GM12873 (cell line): ENCODE results near the gene TLK2.

Experiments
- CTCF ChIP-seq: IDR thresholded peaks from 2 replicates; pipeline ENCODE4 v1.5.1; 2012; ENCODE audit warnings: low read depth, mild to moderate bottlenecking, moderate library complexity, low read length, control low read depth; ENCODE audit not compliant: insufficient read depth; ENCODE audit errors: missing control alignments

The TLK2 gene

DNA sequence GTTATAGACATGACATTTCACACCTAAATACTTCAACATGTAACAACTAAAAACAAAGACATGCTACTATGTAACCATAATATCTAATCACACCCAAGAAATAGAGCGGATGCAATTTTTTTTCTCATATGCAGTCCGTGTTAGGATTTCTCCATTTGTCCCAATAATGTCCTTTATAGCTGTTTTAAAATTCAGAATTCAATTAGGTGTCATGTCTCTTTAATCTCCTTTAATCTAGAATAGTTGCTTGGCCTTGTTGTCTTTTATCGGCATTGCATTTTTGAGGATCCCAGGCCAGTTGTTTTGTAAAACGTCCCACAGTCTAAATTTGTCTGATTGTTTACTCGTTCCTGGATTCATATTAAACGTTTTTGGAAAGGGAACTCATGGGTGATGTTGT lies 163.3 kb downstream of the TLK2 start:
- no peak for TF ChIP-seq CTCF

DNA sequence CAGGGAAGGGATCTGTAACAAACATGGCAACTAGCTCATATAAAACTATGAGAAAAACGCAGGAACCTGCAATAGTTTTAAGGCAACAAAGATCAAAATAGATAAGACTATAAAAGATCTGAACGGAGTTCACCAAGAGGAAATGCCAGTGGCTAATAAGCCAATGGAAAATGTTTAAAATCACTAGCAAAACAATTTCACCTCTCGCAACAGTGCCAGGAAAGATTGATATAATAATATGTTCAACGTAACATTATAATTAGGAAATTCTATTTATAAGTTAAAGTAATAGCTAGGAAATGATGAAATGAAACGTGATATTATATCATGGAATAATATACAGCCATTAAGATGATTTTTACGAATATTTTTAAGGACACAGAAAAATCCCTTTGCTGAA lies 164.9 kb downstream of the TLK2 start:
- TF ChIP-seq CTCF, result no peak

GRCh38 chr17:62644487-62645173 lies 166.0 kb downstream of the TLK2 start:
- no peak for TF ChIP-seq CTCF

DNA sequence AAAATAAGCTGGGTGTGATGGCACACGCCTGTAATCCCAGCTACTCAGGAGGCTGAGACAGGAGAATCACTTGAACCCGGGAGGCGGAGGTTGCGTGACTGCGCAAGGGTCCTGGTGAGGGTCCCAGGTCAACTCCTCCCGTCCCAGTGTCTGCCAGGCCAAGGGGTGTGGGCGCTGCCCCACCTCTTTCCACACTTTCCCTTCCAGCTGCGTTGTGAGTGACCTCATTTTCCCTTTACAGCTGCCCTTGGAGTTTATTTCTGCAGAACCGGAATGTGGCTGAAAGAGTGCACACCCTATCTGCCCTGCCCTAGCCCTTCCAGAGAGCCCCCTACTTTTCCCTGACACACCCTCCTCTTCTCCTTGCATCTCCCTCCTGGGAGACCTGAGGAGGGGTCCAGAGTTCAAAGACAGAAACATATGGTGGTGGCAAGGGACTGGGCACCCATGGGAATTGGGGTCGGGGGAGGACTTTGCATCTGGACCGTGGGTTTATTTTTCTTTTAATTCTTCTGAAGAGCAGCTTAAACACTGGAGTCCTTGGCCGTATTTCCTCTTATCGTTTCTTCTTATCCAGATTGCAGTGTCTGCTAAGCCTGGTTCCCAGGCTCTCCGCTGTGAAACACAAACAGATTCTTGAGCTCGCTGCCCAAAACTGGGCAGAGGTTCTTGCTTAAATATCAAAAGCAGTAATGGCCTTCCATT lies 169.8 kb downstream of the TLK2 start:
- TF ChIP-seq CTCF, result no peak

DNA sequence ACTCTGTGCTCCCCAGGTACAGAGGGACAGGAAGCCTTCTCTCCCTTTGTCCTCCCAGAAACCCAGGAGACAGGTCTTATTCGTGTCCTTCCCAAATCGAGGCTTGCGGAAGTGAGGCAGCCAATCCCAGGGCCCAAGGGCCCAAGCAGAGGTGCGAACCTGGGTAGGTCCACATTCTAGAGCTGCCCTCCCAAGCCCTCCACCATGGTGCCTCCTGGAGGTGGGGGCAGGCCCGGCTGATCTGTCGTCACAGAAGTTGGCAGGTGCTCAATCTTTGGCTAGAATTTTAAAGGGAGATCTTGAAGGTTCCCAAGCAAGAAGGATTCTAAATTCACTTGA lies 170.3 kb downstream of the TLK2 start:
- no peak for TF ChIP-seq CTCF

DNA sequence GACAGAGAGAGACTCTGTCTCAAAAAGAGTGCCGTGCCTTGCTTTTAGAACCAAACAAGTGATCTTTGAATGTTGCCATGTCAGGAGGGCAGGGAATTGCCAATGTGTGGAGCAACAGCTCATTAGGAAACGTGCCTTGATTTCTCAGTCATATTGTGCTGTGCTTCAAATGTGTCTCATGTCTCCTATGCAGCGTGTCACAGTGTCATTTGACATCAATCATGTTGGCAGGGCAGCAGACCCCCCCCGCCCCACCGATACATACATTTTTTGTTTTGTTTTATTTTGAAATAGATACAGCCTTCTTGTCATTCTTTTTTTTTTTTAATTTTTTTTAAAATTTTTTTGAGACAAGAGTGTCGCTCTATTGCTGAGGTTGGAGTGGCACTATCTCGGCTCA lies 170.9 kb downstream of the TLK2 start:
- no peak for TF ChIP-seq CTCF

GRCh38 chr17:62650587-62650986 lies 172.0 kb downstream of the TLK2 start:
- no peak for TF ChIP-seq CTCF
